NCI-H524 (cell line): Measurements from ENCODE around the gene GPHA2.
A peak's percentile ranks its signal among the peaks of the same experiment; 100 is the strongest.

Source experiments
- DNase-seq, 2 experiments: peaks; one replicate each; lab custom pipeline; 2025; lab: John Stamatoyannopoulos, UW

Gene GPHA2

DNA sequence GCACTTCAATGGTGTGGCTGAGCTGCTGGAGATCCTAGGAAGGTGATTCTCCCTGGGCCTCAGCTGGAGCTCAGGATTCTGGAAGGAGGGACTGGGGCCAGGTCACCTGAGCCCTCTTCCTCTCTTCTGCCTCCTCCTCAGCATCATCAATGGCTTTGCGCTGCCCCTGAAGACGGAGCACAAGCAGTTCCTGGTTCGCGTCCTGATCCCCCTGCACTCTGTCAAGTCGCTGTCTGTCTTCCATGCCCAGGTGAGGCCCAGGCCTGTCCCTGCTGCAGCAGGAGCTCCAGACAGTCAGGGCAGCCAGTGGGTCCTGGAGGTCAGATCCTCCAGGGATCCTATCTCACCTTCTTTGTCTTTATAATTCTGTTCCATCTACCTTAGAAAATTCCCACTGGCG lies 5.4 kb downstream of the GPHA2 start:
- no peak for DNase-seq

GRCh38 chr11:64929625-64930024 lies 6.1 kb downstream of the GPHA2 start:
- DNase-seq = no peak

GRCh38 chr11:64928957-64929356 lies 6.7 kb downstream of the GPHA2 start:
- DNase-seq = no peak

GRCh38 chr11:64926689-64927088 lies 9.0 kb downstream of the GPHA2 start:
- DNase-seq = no peak

DNA sequence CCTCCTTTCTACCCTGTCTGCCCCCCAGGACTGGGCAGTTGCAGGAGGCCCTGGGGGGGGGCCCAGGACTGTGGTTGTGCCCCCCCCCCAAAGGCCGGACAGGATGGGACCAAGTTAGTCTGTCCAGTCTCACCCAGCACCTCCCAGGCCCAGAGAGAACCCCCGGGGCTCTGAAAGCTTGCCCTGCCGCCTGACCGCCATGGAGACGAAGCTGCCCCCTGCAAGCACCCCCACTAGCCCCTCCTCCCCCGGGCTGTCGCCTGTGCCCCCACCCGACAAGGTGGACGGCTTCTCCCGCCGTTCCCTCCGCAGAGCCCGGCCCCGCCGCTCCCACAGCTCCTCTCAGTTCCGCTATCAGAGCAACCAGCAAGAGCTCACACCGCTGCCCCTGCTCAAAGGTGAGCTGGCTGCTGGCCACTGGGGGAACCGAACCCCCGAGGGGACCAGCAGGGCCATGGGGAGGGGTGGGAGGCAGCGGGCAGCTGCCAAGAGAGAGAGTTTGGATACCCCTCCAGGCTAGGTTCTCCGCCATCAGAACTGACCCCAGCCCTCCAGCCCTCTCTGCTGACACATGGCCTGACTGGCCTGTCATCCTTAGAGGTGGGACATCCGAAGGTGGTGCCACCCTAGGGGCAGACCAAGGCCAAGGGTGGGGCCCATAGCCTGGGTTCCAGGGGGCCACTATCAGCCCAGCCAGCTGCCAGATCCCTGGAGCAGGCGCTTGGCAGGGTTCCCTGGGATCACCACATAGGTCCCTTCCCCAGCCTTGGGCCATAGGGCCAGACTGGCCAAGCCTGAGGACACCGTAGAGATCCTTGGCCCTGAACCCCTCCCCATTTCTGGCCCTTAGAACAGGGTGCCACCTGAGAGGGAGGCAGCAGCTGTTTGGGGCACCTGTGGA lies 9.9 kb downstream of the GPHA2 start:
- no peak for DNase-seq

DNA sequence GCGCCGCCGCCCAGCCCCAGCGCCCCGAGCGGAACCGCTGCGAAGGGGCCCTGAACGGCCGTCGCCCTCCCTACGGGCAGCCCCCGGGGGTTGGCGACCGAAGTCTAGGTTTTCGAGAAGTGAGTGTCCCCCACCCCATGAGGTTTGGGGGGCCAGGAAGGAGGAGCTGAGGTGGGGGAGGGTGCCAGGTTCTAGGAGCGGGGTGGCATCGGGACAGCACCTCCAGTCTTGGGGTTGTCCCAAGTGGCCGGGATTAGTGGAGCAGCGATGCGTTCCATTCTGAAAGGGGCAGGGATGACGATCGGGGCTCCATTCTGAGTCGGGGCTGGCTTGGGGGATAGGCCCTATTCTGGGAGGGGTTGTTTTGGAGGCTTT lies 10.8 kb downstream of the GPHA2 start:
- no peak for DNase-seq

DNA sequence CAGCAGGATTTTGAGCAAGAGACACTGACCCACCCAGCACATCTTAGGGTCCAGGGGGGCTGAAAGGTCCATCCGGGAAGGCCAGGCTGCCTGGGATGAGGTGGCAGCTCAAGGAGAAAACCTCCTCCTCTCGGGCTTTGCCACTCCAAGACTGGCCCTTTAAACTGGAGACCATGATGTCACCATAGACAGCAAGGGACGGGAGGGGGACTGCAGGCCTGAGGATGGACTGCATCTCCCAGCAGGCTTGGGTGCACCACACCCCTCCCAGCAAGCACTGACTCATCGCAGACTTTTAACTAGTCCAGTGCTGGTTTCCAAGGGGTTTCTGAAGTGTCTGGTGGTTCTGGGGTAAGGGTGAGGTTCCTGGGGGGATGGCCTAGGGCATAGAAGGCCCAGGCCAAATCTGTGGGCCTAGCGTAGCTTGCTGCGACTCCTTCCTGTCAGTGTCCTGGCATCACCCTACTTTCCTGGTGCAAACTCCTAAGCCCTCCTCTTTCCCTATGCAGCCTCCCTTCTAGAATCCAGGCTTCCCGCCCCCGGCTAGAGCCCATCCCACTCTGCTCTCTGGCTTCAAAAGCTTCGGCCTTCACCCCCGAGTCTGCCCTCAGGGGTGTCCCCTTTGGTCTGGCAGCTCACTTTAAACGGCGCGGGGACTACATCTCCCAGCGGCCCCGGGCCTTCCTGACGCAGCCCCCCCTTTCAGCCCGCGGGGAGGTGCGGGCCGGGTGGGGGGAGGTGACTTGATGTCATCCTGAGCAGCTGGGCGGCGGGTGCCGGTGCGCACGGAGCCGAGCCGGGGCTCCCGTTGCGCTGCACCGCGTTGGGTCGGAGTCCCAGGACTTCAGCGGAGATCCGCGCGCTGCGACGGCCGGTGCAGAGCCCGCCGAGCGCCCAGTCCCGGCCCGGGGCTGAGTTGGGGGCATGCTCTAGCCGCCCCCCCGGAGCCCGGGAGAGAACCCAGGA lies 11.5 kb downstream of the GPHA2 start, which contains the start of gene PPP2R5B:
Gene PPP2R5B (plus strand): TSS at position 746 of the 966 bp plus-strand sequence. CDS start 1,046 bp downstream, outside the sequence.
- peak; percentile 69 to 81 for DNase-seq

DNA sequence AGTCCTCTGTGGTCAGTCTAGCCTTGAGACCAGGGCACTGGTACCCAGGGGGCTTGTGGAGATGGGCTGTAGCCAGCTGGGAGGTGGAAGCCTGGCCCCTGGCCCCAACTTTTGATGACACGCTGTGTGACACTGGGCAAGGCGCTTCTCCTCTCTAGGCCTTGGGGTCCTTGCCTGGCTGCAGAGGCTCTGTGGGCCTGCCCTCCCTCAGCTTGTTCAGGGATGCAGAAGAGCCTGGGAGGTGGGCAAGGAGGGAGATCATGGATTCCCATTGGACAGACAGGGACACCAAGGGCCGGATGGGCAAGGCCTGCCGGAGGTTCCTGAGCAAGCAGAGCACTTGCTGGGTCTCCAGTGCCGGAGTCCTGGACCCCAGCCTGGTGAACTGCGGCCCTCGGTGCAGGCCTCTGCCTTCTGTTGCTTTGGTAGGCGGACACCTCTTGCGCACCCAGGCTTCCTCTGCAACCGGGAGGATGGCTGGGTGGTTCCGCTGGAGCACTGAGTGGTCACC lies 12.5 kb downstream of the GPHA2 start:
- DNase-seq = no peak

DNA sequence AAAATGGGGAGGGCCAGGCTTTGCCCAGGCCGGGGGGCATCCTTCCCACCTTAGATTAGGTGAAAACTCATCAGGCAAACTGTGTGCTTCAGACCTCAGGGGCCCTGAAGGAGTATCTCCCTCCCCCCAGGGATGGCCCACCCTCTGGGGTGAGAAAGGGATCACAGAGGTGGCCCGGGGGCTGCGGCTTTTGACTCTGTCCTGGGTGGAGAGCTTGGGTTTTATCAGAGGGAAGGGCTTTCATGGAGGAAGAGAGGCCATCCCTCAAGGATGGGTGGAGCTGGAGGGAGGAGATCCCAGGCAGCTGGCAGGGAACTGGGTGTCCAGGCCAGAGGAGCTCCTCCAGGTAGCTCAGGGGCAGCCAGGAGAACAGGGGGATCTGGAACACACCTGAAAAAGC lies 14.3 kb downstream of the GPHA2 start:
- DNase-seq = no peak

GRCh38 chr11:64920124-64920523 lies 15.6 kb downstream of the GPHA2 start:
- no peak for DNase-seq

- DNase-seq = no peak
Observed at GRCh38 chr11:64919627-64920026, 16.1 kb downstream of the GPHA2 start.

DNA sequence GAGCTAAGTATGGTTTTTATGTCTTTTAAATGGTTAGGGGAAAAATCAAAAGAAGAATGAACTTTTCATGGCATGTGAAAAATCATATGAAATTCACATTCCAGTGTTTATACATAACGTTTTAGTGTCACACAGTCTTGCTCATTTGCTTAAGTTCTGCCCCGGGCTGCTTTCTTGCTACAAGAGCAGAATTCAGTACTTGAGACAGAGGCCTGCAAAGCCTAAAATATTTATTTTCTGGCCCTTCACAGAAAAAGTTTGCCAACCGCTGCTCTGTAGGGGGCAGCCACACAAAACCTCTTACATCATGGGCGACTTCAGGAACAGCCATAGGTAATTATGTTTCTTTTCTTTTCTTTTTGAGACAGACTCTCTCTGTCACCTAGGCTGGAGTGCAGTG lies 17.7 kb downstream of the GPHA2 start:
- no peak for DNase-seq

GRCh38 chr11:64917663-64917995 lies 18.1 kb downstream of the GPHA2 start:
- DNase-seq = no peak

DNA sequence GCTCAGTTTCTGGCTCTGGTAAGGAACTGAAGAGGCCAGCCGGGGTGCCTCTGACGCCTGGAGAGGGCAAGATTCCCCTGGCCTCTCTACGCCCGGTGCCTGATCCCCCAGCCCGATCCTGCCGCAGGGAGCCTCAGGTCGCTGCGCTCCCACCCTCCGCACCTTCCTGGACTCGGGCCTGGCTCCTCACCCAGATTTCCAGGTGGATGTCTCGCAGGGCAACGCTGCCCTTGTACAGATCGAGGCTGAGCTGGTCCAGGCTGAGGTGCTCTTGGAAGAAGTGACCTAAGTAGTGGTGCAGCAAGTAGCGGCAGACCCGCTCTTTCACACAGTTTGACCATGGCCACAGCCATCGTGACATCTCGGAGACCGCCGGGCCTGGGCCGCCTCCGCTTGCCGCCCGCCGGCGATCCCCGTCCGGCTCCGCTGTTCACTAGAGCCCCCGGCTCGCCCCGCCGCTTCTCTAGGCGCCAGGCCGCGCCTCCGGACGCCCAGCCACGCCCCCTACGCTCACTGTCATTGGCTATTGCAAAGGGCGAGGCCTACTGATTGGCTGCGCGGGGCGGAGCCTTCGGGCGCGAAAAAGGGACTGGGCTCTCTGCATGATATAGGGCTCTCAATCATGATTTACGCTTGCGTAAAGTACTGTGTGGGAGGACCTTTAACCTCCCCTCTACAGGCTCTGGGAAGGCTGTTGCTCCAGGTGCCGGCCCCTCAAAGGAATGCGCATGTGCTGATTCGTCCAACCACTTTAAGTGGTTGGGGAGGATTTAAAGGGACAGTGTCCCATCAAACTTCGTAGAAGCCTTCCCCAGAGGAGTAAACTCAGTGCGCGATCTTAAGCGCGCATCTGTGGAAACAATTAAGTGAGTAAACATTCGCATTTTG lies 18.7 kb downstream of the GPHA2 start, which contains the start of gene ATG2A:
Gene ATG2A (minus strand): TSS at position 435 of the 888 bp plus-strand sequence. CDS start 74 bp downstream, at position 361.
- peak; percentile 99 for DNase-seq

DNA sequence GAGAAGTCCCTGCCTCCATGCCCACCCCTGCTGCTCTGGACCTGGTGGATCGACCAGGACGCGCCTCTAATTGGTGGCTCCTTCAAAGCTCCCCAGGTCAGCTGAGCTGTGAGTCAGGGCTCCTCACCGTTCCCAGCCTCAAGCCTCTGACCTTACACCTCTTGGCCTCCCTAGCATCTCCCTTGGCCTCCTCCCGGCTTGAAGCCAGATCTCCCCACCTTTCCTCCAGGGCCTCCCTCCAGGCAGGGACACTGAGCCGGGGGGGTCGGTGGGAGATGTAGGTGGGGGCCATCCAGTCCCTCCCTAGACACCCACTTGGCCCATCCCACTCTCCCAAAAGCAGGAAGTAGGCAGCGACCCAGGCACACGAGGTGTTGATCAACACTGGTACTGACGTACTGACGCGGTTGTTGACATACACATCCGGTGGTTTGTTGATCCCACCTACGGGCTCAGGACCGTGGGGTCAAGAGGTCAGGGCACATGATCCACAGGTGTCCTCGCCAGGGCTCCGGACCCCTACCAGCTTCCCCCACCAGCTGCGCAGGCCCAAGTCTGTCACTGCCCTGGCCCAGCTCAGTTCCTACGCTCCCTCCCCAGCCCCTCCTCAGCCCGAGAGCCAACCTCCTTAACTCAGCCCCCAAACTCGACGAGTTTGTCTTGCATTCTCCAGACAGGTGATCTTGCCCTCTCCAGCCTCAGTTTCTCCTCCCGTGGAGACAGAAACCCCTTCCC lies 19.5 kb downstream of the GPHA2 start:
- no peak for DNase-seq

GRCh38 chr11:64915376-64915887 lies 20.3 kb downstream of the GPHA2 start:
- DNase-seq = no peak

GRCh38 chr11:64914123-64914522 lies 21.6 kb downstream of the GPHA2 start:
- no peak for DNase-seq

DNA sequence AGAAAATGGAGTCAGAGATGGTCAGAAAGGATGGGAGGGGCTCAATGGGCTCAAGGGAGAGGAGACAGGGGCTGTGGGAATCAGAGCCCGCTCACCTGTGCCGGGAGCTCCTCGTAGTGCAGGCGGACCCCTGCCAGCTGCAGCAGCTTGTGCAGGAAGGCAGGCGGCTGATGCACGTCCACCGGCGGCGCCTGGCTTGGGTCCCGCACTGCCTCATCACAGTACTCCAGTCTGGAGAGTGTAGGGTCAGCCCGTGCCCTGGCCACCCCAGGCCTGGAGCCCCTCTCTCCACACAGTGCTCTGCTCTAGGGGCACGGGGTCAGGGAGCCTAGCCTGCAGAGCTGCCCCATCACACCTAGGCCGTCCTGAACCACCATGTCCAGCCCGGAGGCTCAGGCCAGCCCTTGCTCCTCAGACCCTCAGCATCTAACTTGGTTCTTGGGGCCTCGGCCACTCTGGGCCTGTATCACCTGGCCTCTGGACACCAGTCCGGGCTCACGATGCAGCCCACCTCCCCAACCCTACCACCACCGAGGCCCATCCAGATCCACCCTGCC lies 22.4 kb downstream of the GPHA2 start:
- DNase-seq = no peak

DNA sequence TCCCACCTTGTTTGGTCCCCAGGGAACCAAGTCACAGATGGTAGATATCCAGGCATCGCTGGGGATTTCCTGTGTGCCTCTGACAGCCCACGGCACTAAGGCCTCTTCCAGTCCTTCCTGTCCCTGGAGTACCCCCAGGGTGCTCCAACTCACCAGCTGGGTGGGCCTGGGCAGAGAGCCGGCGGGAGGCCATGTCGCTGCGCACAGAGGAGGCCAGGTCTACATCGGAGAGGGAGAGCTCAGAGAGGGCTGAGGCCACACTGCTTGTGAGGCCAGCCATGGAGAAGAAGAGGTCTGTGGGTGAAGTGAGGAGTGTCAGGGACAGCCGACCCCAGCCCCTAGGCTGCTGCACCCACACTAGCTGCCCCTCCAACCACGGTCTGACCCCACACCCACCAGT lies 24.0 kb downstream of the GPHA2 start:
- DNase-seq = no peak

GRCh38 chr11:64911142-64911541 lies 24.6 kb downstream of the GPHA2 start:
- no peak for DNase-seq
